ENCODE measurements around the gene MGAT5B.

The MGAT5B gene

DNA sequence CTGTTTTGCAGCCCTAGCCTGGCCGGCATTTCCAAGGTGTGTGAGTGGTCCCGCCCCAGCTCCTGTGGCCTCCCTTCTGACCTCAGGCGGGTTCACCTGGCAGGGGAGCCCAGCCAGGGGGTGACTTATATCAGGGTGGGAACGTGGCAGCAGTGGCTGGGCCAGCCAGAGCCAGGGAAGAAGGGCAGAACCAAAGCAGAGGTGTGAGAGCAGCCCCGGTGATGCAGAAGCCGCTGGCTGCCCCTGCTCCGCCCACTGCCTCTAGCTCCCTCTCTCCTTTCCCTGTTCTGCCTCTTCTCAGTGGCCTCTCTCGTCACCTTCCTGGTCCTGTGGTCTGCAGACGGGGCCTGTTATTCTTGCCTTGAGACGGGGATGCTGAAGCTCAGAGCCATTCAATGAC lies 12.1 kb downstream of the MGAT5B start:
- no peak for DNase-seq

DNA sequence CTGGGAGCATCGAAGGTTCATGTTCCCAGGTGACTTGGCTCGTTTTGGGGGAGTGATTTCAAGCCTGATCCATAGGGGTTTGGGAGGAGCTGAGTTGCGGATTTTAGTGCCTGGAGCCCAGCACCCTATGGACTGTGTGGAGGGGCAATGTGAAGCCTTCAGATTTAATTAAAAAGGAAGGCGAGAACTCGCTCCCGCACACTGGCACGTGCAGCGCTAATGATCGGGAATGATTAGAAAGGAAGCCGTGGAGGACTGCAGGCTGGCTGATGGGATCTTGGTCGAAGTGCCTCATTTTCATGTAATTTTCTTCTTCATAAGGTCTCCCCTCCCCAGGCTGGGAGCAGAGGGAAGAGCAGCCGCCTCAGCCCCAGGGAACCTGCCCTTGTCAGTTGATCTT lies 12.8 kb downstream of the MGAT5B start:
- DNase-seq: no peak

DNA sequence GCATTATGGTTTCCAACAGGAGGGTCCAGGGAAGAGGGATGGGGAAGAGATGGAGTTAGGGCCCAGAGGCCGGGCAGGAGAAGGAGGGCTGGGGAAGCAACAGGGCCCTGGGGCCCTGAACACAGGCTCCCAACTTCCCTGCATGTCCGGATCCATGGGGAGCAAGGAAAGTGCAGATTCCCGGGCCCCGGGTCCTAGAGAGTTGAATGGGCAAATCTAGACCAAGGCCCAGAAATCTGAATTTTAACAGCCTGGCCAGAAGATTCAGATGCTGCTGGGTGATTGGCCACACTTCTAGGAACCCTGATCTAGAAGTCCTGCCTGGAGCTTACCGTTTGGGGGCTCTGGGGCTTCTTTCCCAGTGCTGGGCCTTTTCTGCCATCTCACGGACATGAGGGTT lies 13.2 kb downstream of the MGAT5B start:
- no peak for DNase-seq

DNA sequence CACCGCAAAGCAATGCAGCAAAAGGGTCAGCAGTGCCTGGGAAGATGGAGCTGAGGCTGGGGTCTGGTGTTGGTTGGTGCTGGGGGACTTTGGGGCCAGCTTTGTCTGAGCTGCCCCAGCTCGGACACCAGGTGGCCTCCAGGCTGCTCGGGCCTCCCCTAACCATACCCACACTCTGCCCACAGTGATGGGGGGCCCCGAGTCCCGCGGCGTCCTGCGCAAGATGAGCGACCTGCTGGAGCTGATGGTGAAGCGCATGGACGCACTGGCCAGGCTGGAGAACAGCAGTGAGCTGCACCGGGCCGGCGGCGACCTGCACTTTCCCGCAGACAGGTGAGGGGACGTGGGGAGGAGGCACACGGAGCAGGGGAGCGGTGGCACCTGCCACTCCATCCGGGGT lies 13.8 kb downstream of the MGAT5B start:
- no peak for DNase-seq

DNA sequence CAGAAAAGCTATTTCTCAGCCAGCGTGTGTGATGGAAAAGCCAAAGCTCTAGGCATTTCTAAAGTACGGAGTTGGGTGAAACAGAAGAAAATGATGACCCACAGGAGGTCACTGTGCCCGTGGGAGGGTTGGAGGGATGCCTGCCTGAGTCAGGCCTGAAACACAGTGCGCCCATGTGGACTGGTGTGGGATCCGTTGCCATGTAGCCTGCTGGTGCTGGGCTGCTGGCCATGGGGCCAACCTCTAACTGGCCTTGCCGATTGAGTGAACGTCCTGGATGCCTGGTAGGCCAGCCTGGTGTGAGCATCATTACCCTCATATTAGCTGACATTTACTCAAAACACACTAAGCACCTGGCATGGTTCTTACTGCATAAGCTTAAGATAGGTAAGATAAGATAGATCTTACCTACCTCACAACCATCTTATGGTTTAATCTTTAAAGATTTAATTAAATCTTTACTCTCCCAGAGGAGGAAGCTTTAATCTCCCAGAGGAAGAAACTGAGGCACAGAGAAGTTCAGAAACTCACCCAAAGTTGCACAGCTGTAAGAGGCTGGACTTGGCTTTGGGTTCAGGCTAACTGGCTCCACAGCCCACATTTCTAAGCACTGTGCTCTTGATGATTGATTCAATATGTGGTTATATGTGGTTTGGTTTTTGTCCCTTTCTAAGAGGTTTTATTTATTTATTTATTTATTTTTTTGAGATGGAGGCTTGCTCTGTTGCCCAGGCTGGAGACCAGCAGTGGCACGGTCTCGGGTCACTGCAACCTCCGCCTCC lies 15.7 kb downstream of the MGAT5B start:
- no peak for DNase-seq

DNA sequence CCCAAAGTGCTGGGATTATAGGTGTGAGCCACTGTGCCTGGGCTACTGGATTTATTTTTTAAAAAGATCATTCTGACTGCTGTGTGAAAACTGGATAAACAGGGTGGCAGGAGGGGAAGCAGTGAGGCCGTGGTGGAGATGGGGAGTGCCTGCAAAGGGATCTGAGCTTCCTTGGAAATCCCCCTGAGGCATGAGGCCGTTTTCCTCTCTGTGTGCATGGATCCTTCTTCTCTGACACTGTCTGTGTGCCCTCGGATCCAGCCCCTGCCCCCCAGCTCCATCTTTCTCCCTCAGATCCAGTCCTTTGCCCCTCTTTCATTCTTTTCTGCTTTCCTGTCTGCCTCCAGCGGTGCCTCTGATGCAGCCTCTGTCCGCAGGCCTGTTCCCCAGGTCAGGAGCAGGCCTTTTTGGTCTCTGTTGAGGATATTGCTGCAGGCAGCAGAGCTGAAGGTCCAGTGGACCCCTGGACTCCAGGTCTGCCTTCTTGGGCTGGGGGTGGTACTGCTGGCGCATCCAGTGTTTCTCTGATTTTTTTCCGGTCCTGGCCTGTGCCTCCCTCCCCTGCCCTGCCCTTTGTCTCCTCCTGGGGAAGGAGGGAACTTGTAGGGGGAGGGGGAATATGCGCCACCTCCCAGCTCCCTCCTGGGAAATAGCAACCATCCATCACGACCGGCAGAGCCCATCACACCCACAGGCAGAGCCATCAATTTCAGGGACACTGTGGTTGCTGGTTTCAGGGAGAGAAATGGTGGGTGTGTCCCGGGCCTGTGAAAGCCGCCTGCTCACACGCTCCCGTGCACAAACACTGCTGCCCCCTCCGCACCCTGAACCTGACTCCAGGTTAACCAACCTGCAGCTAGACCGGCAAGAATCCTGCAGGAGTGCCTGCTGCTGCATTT lies 17.0 kb downstream of the MGAT5B start:
- no peak for DNase-seq

DNA sequence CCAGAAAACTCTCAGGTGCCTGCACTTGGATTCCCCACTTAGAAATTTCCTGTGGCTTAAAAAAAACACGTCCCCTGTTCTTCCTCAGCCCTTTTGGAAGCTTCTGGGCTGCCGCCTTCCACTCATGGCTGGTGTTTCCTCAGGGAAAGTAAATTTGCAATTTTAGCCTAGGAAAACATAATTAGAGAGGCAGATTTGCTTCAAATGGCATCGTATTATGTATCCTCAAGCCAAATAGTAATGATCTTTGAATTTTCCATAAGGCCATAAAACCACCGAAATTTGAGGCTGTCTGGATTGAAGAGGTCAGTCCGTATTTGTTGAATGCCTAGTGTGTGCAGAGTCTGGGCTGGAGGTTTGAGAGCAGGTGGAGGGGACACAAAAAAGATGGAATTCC lies 17.7 kb downstream of the MGAT5B start:
- DNase-seq: no peak

DNA sequence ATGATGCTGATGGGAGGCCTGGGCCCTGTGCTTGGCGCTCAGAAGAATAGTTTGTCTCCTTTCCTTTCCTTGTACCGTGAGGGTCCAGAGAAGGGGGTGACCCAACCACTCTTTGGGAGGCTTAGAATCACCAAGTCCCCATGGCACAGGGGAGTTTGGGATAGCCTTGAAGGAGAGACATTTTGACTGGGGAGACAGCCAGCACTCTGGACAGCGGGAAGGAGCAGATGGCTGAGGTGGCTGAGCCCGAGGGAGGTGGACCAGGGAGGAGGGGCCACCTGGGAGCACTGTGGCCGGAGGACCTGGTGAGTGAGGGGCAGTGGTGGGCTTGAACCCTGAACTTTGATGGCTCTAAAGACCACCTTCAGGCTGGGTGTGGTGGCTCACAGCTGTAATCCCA lies 18.2 kb downstream of the MGAT5B start:
- no peak for DNase-seq

DNA sequence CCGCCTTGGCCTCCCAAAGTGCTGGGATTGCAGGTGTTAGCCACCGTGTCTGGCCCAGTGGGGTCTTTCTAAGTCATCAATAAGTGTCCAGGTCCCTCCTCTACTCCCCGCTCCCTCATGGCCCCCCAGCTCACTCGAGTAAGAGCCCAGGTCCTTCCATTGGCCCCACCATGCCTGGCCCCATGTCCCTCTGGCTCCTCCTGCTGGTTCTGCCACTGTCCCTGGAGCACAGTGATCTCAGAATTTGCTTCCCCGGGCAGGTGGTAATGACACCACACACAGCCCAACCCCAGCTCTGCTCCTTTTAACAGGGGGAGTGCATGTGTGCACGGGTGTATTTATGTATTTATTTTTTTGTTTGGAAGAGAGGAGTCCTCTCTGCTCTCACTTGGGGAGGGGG lies 19.6 kb downstream of the MGAT5B start:
- no peak for DNase-seq

DNA sequence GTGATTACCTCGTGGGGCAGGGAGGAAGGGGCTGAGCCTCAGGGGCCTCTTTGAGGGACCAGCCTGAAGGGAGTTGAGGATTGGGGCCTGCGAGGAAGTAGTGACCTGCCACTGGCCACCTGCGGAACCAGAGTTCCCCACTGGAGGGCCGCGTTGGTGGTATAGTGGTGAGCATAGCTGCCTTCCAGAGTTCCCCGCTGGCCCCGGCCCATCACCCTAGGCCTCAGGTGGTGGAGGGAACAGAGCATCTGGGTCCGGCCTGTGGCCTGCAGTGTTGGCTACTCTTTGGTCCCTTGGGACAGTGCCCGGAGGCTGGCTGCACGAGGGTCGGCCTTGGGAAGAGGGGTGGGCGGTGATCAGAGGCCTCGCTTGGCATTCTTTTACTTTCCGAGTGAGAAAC lies 20.5 kb downstream of the MGAT5B start:
- DNase-seq: no peak

DNA sequence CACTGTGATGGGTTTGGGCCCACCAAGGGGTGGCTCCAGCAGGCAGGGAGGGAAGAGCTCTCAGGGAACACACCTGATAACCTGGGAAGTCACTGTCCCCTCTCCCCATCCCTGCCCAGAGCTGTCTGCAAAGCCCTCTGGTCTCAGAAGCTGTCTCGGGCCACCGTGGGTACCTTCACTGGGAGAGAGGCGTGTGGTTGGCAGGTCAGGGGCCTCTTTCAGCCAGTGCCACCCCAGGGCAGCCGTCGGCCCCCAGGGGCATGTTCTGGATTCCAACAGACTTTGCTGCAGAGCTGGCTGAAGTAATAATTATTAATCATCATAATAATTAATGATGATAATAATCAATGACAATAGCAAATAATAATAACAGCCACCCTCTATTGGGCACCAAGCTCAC lies 21.1 kb downstream of the MGAT5B start:
- no peak for DNase-seq

DNA sequence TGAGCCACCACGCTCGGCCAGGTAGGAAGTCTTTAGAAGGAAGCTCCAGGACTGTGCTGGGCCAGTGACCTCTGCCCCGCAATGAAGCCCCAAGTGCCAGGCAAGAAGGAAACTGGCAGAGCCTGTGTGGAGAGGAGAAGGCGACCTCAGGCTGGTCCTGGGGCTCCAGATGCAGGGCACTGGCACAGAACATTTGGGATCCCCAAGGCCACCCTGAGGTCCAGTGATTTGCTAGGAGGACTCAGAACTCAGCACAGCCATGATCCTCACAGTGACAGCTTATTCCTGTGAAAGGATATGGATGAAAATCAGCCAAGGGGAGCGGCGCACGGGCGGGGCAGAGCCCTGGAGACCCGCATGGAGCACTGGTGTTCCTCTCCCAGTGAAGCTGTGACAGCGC lies 24.1 kb downstream of the MGAT5B start:
- DNase-seq: no peak

DNA sequence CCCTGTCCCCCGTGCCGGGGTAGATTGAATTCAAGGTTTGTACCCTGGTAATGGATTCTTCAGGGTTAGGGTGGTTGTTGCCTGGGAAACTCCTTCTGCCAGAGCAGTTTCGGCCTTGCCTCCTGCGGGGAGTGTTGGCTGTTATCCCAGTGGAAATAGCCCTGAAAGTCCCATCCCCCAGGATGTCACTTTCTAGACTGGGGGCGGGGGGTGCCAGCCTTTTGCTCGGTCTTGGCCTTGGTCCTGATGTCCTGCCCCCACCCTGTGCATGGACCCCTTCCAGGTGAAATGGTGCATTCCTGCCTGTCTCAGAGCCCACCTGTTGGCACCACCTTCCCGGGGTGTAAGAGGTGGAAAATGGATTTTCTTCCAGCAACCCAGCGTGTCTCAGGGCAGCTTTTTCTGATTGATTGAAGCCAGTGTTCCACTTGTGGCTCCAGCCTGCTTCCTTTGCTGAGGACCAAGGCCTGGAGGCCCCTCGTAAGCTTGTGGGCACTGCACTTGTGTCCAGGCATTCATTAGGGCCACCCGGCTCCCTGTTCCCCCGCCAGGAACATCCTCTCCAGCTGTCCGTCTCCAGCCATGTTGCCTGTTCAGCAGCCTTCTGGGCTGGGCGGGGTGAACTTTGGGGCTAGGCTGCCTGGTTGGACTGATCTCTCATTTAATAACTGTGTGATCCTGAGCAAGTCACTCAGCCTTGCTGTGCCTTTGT lies 25.6 kb downstream of the MGAT5B start:
- peak; percentile 44 for DNase-seq

DNA sequence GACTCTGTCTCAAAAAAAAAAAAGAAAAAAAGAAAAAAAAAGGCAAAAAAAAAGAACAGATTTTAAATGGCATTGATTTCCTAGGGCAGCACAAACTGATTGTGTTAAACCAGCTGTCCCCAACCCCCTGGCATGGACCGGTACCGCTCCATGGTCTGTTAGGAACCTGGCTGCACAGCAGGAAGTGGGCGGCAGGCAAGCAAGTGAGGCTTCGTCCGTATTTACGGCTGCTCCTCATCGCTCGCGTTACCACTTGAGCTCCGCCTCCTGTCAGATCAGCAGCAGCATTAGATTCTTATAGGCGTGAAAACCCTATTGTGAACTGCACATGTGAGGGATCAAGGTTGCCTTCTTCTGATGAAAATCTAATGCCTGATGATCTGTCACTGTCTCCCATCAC lies 26.6 kb downstream of the MGAT5B start:
- no peak for DNase-seq

DNA sequence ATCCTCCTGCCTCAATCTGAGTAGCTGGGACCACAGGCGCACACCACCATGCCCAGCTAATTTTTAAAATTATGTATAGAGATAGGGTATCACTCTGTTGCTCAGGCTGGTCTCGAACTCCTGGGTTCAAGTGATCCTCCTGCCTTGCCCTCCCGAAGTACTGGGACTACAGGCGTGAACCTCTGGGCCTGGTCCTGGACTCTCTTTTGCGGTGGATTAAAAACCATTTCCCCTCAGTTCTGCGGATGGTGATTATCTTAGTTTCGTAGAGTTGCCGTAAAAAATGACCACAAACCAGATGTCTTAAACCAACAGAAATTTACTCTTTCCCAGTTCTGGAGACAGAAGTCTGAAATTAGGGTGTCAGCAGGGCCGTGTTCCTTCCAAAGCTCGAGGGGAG lies 28.8 kb downstream of the MGAT5B start:
- no peak for DNase-seq

DNA sequence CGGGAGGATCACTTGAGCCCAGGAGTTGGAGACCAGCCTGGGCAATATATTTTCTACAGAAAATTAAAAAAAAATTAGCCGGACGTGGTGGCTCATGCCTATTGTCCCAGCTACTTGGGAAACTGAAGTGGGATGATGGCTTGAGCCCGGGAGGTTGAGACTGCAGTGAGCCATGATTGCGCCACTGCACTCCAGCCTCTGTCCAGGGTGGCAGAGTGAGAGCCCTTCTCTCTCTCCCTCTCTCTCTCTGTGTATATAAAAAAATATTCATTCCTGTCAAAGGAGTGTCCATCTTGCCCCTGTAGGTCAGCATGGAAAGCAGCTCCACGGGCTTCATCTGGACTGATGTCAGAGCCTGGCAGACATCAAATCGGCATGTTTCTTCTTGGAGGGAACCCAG lies 31.2 kb downstream of the MGAT5B start:
- DNase-seq: no peak

DNA sequence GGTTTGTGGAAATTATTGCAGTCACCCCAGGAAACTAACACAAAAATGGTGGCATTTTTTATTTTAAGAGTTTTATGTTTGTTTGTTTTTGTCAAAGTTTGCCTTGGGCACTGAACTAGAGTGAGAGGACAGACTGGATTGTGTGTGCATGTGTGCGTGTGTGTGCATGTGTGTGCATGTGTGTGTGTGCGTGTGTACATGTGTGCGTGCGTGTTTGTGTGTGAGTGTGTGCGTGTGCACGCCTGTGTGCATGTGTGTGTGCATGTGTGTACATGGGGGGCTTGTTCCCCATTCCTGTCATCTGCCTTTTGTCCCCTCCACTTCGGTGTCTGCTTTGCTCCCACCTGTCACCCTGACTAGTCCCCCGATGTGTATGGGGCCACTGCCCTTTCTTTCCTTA lies 32.5 kb downstream of the MGAT5B start:
- DNase-seq: no peak

DNA sequence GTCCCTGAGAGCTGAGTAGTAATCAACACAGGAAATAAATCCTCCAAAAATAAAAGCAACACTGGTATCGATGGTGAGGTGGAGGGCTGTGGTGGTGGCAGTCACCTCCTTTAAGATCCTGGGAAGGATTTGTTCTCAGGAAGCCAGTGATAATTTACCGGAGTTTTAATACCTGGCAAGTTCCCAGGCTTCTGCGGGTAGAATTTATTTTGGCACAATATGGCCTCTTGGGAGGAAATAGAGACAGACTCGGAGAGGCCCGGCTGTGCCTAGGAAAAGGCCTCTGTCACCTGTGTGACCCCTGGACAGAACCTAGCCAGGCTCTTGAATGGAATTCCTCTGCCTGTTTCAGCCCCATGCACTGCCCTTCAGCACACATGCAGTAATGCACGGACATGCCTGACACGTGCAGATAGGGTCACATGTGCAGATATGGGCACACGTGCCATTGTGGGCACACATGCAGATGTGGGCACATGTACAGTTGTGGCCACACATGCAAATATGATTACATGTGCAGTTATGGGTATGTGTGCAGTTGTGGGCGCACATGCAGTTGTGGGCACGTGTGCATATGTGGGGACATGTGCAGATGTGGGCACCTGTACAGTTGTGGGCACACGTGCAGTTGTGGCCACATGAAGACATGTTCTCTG lies 33.5 kb downstream of the MGAT5B start:
- no peak for DNase-seq

DNA sequence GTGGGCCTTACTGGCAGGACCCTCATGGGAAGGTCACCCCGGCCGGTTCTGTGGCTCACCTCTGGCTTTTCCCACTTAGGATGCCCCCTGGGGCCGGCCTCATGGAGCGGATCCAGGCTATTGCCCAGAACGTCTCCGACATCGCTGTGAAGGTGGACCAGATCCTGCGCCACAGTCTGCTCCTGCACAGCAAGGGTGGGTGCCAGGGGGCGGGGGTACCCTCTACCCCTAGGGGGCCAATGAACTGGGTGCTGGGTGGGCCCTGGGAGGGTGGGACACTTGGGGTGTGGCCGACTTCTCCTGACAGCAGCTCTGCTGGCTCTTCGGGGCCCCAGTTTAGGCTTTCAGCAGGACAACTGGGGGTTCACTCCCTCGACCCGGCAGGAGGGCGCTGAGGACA lies 34.3 kb downstream of the MGAT5B start:
- DNase-seq: no peak

DNA sequence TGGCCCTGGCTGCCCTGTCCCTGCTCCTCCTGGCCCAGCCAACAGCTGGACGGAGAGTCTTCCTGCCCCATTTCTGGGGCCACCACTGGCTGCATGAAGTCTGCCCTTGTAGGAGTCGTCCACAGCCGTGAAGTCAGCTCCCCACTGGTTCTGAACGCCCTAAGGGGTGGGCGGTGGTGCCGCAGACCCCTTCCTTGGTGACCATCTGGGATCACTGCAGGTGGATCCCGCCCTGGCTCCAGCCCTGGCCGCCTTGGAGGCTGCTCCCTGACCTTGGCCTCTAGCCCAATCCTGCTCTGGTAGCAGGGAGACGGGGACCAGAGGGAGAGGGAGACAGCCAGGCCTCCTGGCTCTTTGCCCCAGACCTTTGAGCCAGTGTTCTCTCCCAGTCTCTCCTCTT lies 35.4 kb downstream of the MGAT5B start:
- no peak for DNase-seq

DNA sequence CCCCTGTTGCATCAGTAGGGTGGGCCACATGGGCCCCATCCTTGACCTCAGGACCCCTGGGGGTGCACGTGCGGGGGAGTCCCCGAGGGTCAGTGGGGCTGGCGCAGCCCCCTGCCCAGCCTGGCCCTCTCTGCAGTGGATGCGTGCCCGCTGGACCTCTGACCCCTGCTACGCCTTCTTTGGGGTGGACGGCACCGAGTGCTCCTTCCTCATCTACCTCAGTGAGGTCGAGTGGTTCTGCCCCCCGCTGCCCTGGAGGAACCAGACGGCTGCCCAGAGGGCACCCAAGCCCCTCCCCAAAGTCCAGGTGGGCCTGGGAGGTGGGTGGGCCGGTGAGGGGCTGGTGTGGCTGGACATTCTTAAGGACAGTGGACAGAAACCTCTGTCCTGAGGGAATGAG lies 35.9 kb downstream of the MGAT5B start:
- DNase-seq: no peak

DNA sequence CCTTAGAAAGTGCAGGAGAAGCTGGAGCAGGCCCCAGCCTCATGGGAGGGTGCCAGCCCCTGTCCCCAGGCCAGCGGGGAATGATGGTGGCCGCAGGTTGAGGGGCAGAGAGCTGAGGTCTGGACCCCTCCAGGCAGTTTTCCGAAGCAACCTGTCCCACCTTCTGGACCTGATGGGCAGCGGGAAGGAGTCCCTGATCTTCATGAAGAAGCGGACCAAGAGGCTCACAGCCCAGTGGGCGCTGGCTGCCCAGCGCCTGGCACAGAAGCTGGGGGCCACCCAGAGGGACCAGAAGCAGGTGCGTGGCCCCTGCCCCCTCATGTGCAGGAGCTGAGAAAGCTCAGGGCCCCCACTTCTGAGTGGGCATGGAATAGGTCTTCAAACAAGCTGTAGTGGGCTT lies 36.8 kb downstream of the MGAT5B start:
- DNase-seq: no peak

DNA sequence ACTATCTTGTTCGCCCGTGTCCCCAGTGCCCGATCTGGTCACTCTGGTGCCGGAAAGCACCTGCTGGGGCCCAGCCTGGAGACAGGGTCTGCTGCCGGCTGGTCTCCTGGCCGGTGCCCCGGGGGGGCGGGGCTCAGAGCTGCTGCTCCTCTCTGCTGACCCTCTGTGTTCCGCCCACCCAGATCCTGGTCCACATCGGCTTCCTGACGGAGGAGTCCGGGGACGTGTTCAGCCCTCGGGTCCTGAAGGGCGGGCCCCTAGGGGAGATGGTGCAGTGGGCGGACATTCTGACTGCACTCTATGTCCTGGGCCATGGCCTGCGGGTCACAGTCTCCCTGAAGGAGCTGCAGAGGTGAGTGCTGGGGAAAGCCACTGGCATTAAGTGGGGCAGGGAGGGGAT lies 37.6 kb downstream of the MGAT5B start:
- no peak for DNase-seq

Data from NCI-H1092 (cell line).